GM13976 (cell line): Measurements from ENCODE around the gene LMO7.
"Not testable (repeated sequence)": the region's sequence is repeated elsewhere in the genome, so short reads cannot be mapped to it uniquely, and the experiment has no call there.

Experiments used
- DNase-seq: peaks from one replicate; pipeline ENCODE4 v3.0.0; 2012; ENCODE audit warnings: low spot score
- in situ Hi-C: fragments of 300-500 bp; cut with MboI; formaldehyde crosslinking; loops from one replicate; pipeline ENCODE4 v1.12.0; 2022; ENCODE audit warnings: low sequenced_read_pairs, mixed read lengths, inconsistent platforms; ENCODE audit not compliant: unreplicated experiment
- TF ChIP-seq, protein P1 (sequence below): IDR thresholded peaks from 2 replicates; pipeline ENCODE4 v1.5.1; 2012; ENCODE audit warnings: borderline replicate concordance, mild to moderate bottlenecking; ENCODE audit not compliant: insufficient read depth; ENCODE audit errors: extremely low read depth, missing control alignments, control extremely low read depth

Gene LMO7

DNA sequence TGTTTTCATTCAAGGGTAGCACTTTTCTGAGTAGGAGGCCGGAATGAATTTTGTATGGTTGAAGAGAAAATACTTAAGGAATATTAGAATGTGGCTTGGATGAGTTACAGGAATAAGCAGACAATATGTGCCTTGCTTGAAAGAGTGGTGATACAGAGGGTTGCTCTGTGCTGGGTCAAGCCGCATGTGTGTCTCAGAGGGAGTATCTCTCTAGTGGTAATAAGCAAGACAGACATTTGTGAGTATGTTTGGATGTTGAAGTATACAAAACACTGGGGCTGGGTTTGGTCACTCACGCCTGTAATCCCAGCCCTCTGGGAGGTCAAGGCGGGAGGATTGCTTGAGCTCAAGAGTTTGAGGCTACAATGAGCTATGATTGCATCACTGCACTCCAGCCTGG is 103.9 kb downstream of the LMO7 start:
- DNase-seq: no peak

DNA sequence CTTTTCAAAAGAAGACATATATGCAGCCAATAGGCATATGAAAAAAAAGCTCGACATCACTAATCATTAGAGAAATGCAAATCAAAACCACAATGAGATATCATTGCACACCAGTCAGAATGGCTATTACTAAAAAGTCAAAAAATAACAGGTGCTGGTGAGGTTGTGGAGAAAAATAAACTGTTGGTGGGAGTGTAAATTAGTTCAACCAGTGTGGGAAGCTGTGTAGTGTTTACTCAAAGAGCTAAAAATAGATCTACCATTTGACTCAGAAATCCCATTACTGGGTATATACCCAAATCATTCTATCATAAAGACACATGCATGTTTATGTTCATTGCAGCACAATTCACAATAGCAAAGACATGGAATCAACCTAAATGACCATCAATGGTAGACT is 106.9 kb downstream of the LMO7 start:
- in situ Hi-C loops, DNase-seq: not testable (repeated sequence)

More for the DNA sequence above, 103.9 kb downstream of the LMO7 start:
- in situ Hi-C loops: no loop called here
- TF ChIP-seq, protein P1, sequence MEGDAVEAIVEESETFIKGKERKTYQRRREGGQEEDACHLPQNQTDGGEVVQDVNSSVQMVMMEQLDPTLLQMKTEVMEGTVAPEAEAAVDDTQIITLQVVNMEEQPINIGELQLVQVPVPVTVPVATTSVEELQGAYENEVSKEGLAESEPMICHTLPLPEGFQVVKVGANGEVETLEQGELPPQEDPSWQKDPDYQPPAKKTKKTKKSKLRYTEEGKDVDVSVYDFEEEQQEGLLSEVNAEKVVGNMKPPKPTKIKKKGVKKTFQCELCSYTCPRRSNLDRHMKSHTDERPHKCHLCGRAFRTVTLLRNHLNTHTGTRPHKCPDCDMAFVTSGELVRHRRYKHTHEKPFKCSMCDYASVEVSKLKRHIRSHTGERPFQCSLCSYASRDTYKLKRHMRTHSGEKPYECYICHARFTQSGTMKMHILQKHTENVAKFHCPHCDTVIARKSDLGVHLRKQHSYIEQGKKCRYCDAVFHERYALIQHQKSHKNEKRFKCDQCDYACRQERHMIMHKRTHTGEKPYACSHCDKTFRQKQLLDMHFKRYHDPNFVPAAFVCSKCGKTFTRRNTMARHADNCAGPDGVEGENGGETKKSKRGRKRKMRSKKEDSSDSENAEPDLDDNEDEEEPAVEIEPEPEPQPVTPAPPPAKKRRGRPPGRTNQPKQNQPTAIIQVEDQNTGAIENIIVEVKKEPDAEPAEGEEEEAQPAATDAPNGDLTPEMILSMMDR: no peak

DNA sequence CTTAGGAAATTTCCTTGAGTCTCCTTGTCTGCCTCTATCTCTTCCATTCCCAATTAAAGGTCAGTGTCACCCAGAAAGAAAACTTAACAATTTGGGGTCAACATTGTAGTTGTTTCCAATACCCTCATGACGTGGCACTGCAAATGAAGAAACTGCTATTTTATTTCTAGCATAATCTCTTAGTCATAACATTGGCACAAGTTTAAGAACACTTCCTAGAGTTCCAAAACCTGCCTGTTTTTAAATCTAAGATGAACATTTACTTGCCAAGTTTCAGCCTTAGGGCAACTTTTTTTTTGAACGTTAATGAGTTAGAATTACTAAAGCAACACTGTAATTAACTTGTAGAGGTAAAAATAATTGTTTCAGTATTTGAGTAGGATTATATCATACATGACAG is 108.0 kb downstream of the LMO7 start:
- in situ Hi-C loops: no loop called here
- TF ChIP-seq, protein P1: no peak
- no peak for DNase-seq

DNA sequence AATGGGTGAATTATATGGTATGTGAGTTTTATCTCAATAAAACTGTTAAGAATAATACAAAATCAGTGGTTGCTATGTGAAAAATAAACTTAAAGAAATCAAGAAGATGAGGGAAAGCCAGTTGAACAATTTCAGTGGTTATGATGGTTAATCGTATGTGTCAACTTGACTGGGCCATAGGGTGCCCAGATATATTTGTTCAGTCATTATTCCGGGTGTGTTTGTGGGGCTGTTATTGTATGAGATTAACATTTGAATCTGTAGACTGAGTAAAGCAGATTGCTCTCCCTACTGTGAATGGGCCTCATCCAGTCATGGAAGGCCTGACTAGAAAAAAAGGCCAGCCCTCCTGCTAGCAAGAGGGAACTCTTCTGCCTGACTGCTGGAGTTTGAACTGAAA is 109.3 kb downstream of the LMO7 start:
- in situ Hi-C loops: no loop called here
- DNase-seq: no peak
- TF ChIP-seq, protein P1: no peak

DNA sequence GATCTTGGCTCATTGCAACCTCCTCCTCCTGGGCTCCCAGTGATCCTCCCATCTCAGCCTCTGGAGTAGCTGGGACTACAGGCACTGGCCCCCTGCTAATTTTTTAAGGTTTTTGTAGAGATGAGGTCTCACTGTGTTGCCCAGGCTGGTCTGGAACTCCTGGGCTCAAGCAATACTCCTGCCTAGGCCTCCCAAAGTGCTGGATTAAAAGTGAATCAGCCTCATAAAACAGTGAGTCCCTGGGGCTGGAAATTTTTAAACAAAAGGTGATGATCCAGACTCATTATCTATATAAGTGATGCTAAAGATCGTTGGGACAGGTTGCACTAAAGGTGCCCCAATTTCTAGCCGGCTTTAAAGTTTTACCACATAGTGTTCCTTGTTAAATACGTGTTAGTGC is 112.7 kb downstream of the LMO7 start:
- DNase-seq: no peak
- in situ Hi-C loops: no loop called here
- TF ChIP-seq, protein P1: no peak

DNA sequence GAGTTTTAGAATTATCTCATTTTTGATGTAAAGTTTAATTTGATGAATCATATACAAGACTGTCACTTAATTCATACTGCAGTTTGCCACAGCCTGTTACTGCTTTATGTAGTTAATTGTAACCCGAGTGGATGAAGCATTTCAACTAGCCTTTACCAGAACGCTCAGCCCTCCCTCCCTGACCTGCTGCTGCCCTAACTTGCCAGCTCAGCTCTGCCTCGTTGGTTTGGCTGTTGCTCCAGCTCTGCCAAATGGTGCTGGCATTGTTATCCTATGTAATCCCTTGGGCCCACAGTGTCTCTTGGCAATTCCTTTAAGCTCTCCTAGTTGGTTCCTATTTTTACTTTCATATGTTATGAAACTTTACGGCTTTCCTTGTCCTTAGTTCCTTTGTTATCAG is 113.3 kb downstream of the LMO7 start:
- in situ Hi-C loops: no loop called here
- TF ChIP-seq, protein P1: no peak
- no peak for DNase-seq

DNA sequence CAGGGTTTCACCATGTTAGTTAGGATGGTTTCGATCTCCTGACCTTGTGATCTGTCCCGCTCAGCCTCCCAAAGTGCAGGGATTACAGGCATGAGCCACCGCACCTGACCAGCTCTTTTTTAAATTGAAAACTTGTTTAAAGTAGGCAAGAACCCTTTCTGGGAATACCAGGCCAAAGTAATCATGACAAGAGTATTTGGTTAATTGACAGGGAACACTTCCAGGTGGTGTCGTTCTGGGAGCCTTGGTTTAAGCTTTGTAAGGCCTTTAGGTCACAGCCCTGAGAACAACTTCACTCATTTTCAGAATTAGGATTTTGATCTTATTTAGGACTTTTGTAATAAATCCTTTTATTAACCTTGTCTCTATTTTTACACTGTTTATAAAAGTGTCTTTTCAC is 115.2 kb downstream of the LMO7 start:
- TF ChIP-seq, protein P1: no peak
- no peak for DNase-seq
- in situ Hi-C loops: no loop called here
